GM12892 (cell line): ENCODE results near the gene PPP2R2C.

ENCODE experiments used
- POLR2A ChIP-seq: IDR thresholded peaks from 2 replicates; pipeline ENCODE4 v1.6.1; 2011; ENCODE audit warnings: low read depth, low read length, control low read depth
- POLR2AphosphoS5 ChIP-seq: IDR thresholded peaks from 2 replicates; pipeline ENCODE4 v1.6.1; 2011; ENCODE audit warnings: low read depth, low read length, control low read depth
- TAF1 ChIP-seq: IDR thresholded peaks from 2 replicates; pipeline ENCODE4 v1.6.1; 2011; ENCODE audit warnings: low read depth, mild to moderate bottlenecking, control low read depth, low read length, borderline replicate concordance

GRCh38 chr4:6414578-6414977, 57.8 kb downstream of the PPP2R2C start:
- no peak for TF ChIP-seq POLR2AphosphoS5
- no peak for TF ChIP-seq POLR2A
- no peak for TF ChIP-seq TAF1
